ENCODE data around the gene GGA2.

GRCh38 chr16:23508589-23509440 is 1.5 kb downstream of the GGA2 start:
- TF ChIP-seq CTCF (conservative IDR thresholded peaks at IDR 0.05; ENCODE audit: low read length), result no peak
- TF ChIP-seq EZH2phosphoT487 (IDR thresholded peaks at IDR 0.05; ENCODE audit: borderline replicate concordance), result no peak

Measured in Loucy (cell line).